Suprapubic skin (tissue), 4 donors: Measurements from ENCODE around the gene ANO2. TPM values are rescaled to one million over a fixed set of nuclear protein-coding genes. Genes with fewer than 3 reads are reported as not detected.

Source experiments
- DNase-seq, 2 donors: peaks; one replicate each; pipeline ENCODE4 v3.0.0-alpha.2; 2019; ENCODE audit warnings: low spot score in 2 of 2
- H3K27ac ChIP-seq: fragments of 200-600 bp; sonication (generic); one replicate; pipeline ENCODE4 v1.5.1; 2019
- H3K27me3 ChIP-seq: fragments of 200-600 bp; sonication (generic); one replicate; pipeline ENCODE4 v1.5.1; 2019
- H3K36me3 ChIP-seq: fragments of 200-600 bp; sonication (generic); one replicate; pipeline ENCODE4 v1.5.1; 2019
- H3K4me1 ChIP-seq: fragments of 200-600 bp; sonication (generic); one replicate; pipeline ENCODE4 v1.5.1; 2019
- H3K4me3 ChIP-seq: fragments of 200-600 bp; sonication (generic); one replicate; pipeline ENCODE4 v1.5.1; 2019; ENCODE audit warnings: mild to moderate bottlenecking
- H3K9me3 ChIP-seq: fragments of 200-600 bp; sonication (generic); one replicate; pipeline ENCODE4 v1.5.1; 2019
- EP300 ChIP-seq: sonication (generic); formaldehyde crosslinking; IDR thresholded peaks from one replicate; pipeline ENCODE4 v1.6.1; 2017; ENCODE audit warnings: antibody characterized with exemption
- POLR2A ChIP-seq, 2 donors: fragments of 450-650 bp; IDR thresholded peaks; one replicate each; pipeline ENCODE4 v1.6.1; 2017; ENCODE audit warnings: antibody characterized with exemption in 2 of 2, mild to moderate bottlenecking in 2 of 2, moderate library complexity in 2 of 2
- POLR2AphosphoS5 ChIP-seq, 3 donors: sonication (generic); formaldehyde crosslinking; IDR thresholded peaks; one replicate each; pipeline ENCODE4 v1.6.1; 2017; ENCODE audit warnings: antibody characterized with exemption in 3 of 3
- WGBS: methylation state at CpG from one replicate; pipeline ENCODE4 v1.1.5; 2018; 5-methylcytosine and 5-hydroxymethylcytosine counted together
- total RNA-seq, 4 donors: library from RNA; depleted of rRNA; stranded (reverse); fragments of >200 nt; gene quantifications; one replicate each; pipeline ENCODE4 v1.1.0, GENCODE V29; 2016
- TF ChIP-seq, protein P1 (sequence below), 2 donors: fragments of 200-600 bp in 1 of 2; fragments of 450-650 bp in 1 of 2; sonication (generic) in 1 of 2; IDR thresholded peaks; one replicate each; pipeline ENCODE4 v1.5.1; 2016 to 2019; ENCODE audit warnings: antibody characterized with exemption in 2 of 2, mild to moderate bottlenecking in 1 of 2, moderate library complexity in 1 of 2

ANO2 gene
- total RNA-seq, 4 donors from 2014 or later: 1.1 to 9.7 (median 2.0) TPM

DNA sequence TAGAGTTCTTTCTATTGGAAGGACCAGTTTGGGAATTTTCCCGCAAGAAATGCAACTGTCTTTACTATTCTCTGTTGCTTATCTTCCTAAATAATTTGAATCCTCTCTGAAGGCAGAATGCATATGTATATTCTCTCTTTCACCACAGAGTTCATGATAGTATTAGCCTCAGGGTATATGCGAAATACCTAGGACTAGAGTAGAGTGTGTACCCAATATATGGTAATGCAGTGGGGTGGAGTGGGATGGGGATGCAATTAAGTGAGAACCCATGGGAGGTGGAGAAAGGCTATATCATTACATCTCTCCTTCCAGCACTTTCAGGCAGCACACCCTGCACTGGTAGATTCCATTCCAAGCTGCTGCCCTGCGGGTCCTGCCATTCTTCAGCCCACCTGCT, 207.3 kb downstream of the ANO2 start:
- Histone ChIP-seq H3K27me3 (peaks cover 5% of the 10 kb centered on the region), H3K36me3 (no peaks in the 10 kb centered on the region), H3K4me1 (no peaks in the 10 kb centered on the region), H3K4me3 (no peak overlapping the region), H3K9me3 (no peaks in the 10 kb centered on the region), H3K27ac (no peak overlapping the region)
- TF ChIP-seq, protein P1, sequence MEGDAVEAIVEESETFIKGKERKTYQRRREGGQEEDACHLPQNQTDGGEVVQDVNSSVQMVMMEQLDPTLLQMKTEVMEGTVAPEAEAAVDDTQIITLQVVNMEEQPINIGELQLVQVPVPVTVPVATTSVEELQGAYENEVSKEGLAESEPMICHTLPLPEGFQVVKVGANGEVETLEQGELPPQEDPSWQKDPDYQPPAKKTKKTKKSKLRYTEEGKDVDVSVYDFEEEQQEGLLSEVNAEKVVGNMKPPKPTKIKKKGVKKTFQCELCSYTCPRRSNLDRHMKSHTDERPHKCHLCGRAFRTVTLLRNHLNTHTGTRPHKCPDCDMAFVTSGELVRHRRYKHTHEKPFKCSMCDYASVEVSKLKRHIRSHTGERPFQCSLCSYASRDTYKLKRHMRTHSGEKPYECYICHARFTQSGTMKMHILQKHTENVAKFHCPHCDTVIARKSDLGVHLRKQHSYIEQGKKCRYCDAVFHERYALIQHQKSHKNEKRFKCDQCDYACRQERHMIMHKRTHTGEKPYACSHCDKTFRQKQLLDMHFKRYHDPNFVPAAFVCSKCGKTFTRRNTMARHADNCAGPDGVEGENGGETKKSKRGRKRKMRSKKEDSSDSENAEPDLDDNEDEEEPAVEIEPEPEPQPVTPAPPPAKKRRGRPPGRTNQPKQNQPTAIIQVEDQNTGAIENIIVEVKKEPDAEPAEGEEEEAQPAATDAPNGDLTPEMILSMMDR (IDR thresholded peaks at IDR 0.05): no peak
- TF ChIP-seq EP300 (no peak), POLR2A (IDR thresholded peaks at IDR 0.05) (no peak), POLR2AphosphoS5 (IDR thresholded peaks at IDR 0.05) (no peak)
- WGBS: 94% methylated on average over 3 of the region's 3 CpGs
- no peak for DNase-seq

DNA sequence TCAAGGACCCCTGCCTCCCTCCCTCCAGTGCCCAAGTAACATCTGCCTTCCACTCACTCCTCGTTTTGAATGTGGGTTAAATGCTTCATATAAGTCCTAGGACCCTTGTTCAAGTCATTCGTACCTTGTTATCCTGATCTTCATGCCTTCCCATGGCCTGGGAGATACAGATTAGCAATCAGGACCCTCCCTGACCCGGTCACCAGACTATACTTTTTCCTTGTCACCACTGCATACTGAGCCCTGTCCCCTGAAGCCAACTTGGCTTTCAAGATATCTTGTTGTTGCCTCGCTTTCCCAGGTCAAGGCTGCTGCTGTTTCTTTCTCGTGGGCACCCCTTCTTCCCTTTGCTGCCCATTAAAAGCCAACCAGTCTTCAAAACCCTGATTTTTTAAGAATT, 208.5 kb downstream of the ANO2 start:
- no peak for DNase-seq
- TF ChIP-seq EP300 (no peak), POLR2AphosphoS5 (IDR thresholded peaks at IDR 0.05) (no peak), POLR2A (IDR thresholded peaks at IDR 0.05) (no peak)
- TF ChIP-seq, protein P1 (IDR thresholded peaks at IDR 0.05): no peak
- no peaks in the 10 kb centered on the region for H3K36me3 ChIP-seq

DNA sequence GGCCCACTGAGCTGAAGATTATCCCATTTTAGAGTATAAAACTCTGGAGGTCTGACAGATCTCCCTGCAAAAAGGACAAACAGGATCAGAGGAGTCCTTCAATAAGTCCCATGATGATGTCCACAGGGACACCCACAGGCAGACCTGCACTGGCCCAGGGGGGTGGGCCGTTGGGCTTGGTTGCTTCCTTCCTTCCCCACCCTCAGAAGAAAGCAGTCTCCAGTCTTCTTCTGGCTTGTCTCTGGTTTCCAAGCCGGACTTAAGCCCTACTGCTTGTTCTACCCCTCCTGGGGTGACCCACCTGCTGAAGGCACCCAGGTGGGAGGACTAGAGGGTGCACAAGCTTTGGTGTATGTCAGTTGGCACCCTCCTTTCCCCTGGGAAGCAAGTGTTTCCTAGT, 209.0 kb downstream of the ANO2 start:
- Histone ChIP-seq H3K9me3 (no peaks in the 10 kb centered on the region), H3K4me1 (no peaks in the 10 kb centered on the region), H3K27me3 (peaks cover 5% of the 10 kb centered on the region), H3K36me3 (no peaks in the 10 kb centered on the region), H3K27ac (no peak overlapping the region), H3K4me3 (no peak overlapping the region)
- TF ChIP-seq EP300 (no peak), POLR2AphosphoS5 (IDR thresholded peaks at IDR 0.05) (no peak)
- TF ChIP-seq, protein P1 (IDR thresholded peaks at IDR 0.05): no peak
- DNase-seq: no peak
- WGBS: 88% methylated on average over 2 of the region's 2 CpGs

More for the DNA sequence above, 208.5 kb downstream of the ANO2 start:
- Histone ChIP-seq H3K4me1 (no peaks in the 10 kb centered on the region), H3K27me3 (peaks cover 5% of the 10 kb centered on the region), H3K27ac (no peak overlapping the region), H3K9me3 (no peaks in the 10 kb centered on the region), H3K4me3 (no peak overlapping the region)
- 89% methylated on average over 5 of the region's 5 CpGs for WGBS

DNA sequence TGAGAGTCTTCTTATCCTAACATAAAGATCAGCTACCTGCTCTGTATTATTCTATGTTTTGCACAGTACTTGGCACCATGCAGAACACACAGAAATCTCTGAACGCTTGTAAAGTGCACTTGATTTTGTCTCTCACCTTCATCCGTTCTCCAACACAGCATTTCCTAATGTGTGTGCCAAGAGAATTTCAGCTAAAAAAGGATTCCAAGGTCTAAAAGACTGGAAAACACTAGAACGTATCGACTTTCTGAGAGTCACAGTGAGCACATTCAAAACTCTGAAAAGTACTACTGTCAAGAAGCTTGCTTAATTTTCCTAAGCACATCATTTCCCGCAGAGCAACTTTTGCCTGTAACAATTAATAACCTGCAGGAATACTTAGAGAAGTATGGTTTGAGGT, 211.1 kb downstream of the ANO2 start:
- no peak for DNase-seq
- Histone ChIP-seq H3K27ac (no peak overlapping the region), H3K36me3 (no peaks in the 10 kb centered on the region), H3K9me3 (no peaks in the 10 kb centered on the region), H3K27me3 (peaks cover 5% of the 10 kb centered on the region), H3K4me3 (no peak overlapping the region), H3K4me1 (no peaks in the 10 kb centered on the region)
- WGBS: 86% methylated on average over 5 of the region's 5 CpGs
- TF ChIP-seq, protein P1 (IDR thresholded peaks at IDR 0.05): no peak
- TF ChIP-seq EP300: no peak
- TF ChIP-seq POLR2A (IDR thresholded peaks at IDR 0.05): no peak
- TF ChIP-seq POLR2AphosphoS5 (IDR thresholded peaks at IDR 0.05): no peak

DNA sequence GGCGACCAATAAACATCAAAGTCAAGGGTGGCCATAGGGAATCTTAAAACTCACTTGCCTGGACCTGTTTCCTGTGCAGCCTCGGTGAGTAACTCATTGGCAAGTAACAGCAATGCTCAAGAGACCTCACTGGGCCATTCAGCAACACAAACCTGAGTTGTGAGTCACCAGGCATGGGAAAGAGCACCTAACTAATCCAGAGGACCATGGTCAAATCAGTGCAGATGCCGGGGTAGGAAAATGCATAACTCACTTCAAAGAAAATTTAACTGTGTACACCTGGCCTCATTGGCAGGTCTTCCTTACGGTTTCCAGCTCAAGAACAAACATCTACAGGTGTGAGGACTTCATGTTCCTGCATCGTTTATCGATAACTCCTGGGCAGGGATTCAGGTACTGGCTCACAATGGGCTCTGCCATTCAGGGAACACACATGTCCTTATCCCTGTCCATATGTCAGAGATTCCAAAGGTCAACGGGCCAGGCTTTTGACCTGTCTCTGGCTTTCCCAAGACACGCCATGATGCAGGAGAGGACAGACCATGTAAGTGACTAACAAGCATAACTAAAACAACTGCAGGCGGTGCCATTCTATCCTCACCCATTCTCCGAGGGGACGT, 211.8 kb downstream of the ANO2 start:
- Histone ChIP-seq H3K4me3 (no peak overlapping the region), H3K9me3 (no peaks in the 10 kb centered on the region), H3K4me1 (no peaks in the 10 kb centered on the region), H3K27ac (no peak overlapping the region), H3K36me3 (no peaks in the 10 kb centered on the region), H3K27me3 (peaks cover 5% of the 10 kb centered on the region)
- DNase-seq: no peak
- TF ChIP-seq EP300 (no peak), POLR2A (IDR thresholded peaks at IDR 0.05) (no peak), POLR2AphosphoS5 (IDR thresholded peaks at IDR 0.05) (no peak)
- TF ChIP-seq, protein P1 (IDR thresholded peaks at IDR 0.05): no peak
- WGBS: 72% methylated on average over 11 of the region's 11 CpGs
